Glomerular visceral epithelial cell (primary cell): ENCODE data around the gene CAPSL.
"Not testable (repeated sequence)": the region's sequence is repeated elsewhere in the genome, so short reads cannot be mapped to it uniquely, and the experiment has no call there.

Experiments used
- DNase-seq: peaks from one replicate; pipeline ENCODE4 v3.0.0-alpha.2; 2016; ENCODE audit errors: extremely low spot score

CAPSL gene

GRCh38 chr5:35908228-35908627 lies 30.2 kb downstream of the CAPSL start:
- no peak for DNase-seq

- DNase-seq = no peak
Observed at GRCh38 chr5:35904443-35905132, 33.8 kb downstream of the CAPSL start.

GRCh38 chr5:35903631-35904203 lies 34.7 kb downstream of the CAPSL start:
- DNase-seq = no peak

- no peak for DNase-seq
Observed at GRCh38 chr5:35902046-35902672, 36.3 kb downstream of the CAPSL start.

- DNase-seq = no peak
Observed at GRCh38 chr5:35900972-35901695, 37.3 kb downstream of the CAPSL start.

- no peak for DNase-seq
Observed at GRCh38 chr5:35899800-35900199, 38.6 kb downstream of the CAPSL start.

GRCh38 chr5:35898952-35899660 lies 39.3 kb downstream of the CAPSL start:
- DNase-seq = no peak

GRCh38 chr5:35894131-35894530 lies 44.3 kb downstream of the CAPSL start:
- no peak for DNase-seq

- DNase-seq = not testable (repeated sequence)
Observed at GRCh38 chr5:35892799-35893198, 45.6 kb downstream of the CAPSL start.

- no peak for DNase-seq
Observed at GRCh38 chr5:35890021-35891020, 48.1 kb downstream of the CAPSL start.

GRCh38 chr5:35887321-35888100 lies 50.9 kb downstream of the CAPSL start:
- DNase-seq = no peak

GRCh38 chr5:35886381-35886780 lies 52.0 kb downstream of the CAPSL start:
- DNase-seq = no peak

GRCh38 chr5:35884773-35885172 lies 53.6 kb downstream of the CAPSL start:
- DNase-seq = peak; percentile 12

GRCh38 chr5:35884191-35884769 lies 54.1 kb downstream of the CAPSL start:
- peak; percentile 87 for DNase-seq

- DNase-seq = no peak
Observed at GRCh38 chr5:35881758-35882157, 56.7 kb downstream of the CAPSL start.

GRCh38 chr5:35880156-35880555 lies 58.3 kb downstream of the CAPSL start:
- DNase-seq = no peak

GRCh38 chr5:35879649-35880048 lies 58.8 kb downstream of the CAPSL start:
- DNase-seq = no peak

- DNase-seq = no peak
Observed at GRCh38 chr5:35879096-35879495, 59.3 kb downstream of the CAPSL start.

- no peak for DNase-seq
Observed at GRCh38 chr5:35878079-35878478, 60.3 kb downstream of the CAPSL start.

- DNase-seq = peak; percentile 45
Observed at GRCh38 chr5:35877655-35878054, 60.8 kb downstream of the CAPSL start.
